ENCODE data around the gene SOWAHA. TPM values are rescaled to one million over a fixed set of nuclear protein-coding genes. Genes with fewer than 3 reads are reported as not detected.
"Not testable (repeated sequence)": the region's sequence is repeated elsewhere in the genome, so short reads cannot be mapped to it uniquely, and the experiment has no call there.

The SOWAHA gene
- total RNA-seq, 3 donors from 2014 or later: 0.66 to 3.2 (median 0.96) TPM

DNA sequence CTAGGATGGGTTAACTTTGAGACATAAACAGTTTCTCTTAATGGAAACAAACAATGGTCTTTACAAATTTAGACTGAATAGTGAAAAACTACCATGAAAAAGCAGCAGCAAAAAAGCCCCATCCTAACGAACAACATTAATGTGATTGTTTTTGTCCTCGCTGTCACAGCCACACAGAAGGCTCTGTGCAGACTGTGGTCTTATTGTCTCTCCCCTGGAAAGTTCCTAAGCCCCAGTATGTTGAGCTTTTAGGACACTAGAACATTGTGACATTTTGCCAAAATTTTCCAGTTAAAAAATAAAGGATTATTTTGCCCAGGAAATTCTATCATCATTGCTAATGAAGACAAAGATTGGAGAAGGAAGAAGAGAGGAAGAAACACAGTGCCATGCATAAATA, 12.6 kb upstream of the SOWAHA start:
- intact Hi-C loops (cut with DNase I; ENCODE audit: low total_unique reads): no loop called here
- Histone ChIP-seq H3K4me3 (no peak overlapping the region), H3K4me1 (no peaks in the 10 kb centered on the region), H3K27ac (no peak overlapping the region), H3K27me3 (no peaks in the 10 kb centered on the region), H3K9me3 (no peaks in the 10 kb centered on the region), H3K36me3 (no peaks in the 10 kb centered on the region)
- no peak for DNase-seq (ENCODE audit: low spot score in 2 of 2)
- no peak for TF ChIP-seq POLR2AphosphoS5 (IDR thresholded peaks at IDR 0.05)
- no peak for TF ChIP-seq POLR2A (IDR thresholded peaks at IDR 0.05)
- TF ChIP-seq CTCF (IDR thresholded peaks at IDR 0.05): no peak

DNA sequence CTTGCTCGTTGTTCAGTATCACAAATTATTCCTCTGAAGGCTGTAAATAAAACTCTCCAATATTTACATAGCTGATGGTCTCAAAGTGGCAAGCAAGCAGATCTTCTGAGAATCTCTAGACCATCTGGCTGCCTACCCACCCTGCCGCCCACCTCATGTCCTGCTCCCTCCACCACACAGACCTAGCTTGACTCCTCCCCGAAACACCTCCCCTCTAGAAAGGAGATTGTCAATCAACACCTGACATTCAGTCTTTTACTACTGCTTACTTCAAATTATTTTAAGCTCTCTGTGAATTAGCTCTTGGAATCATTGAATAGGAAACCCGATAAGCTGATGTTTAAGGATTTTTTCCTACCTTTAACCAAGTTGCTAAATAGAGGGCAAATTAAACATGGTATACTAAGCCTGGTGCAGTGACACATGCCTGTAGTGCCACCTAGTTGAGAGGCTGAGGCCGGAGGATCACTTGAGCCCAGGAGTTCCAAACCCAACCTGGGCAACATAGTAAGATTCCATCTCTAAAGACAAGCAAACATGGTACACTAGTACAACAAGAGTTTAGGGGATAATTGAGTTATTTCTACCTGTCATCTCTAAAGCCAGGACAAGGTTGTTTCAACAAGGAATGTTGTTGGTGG, 10.9 kb upstream of the SOWAHA start:
- Histone ChIP-seq H3K27me3 (no peaks in the 10 kb centered on the region), H3K27ac (no peak overlapping the region), H3K4me1 (no peaks in the 10 kb centered on the region), H3K4me3 (no peak overlapping the region), H3K36me3 (no peaks in the 10 kb centered on the region), H3K9me3 (no peaks in the 10 kb centered on the region)
- intact Hi-C loops (cut with DNase I; ENCODE audit: low total_unique reads): no loop called here
- no peak for DNase-seq (ENCODE audit: low spot score in 2 of 2)
- no peak for TF ChIP-seq POLR2AphosphoS5 (IDR thresholded peaks at IDR 0.05)
- no peak for TF ChIP-seq CTCF (IDR thresholded peaks at IDR 0.05)
- no peak for TF ChIP-seq POLR2A (IDR thresholded peaks at IDR 0.05)

DNA sequence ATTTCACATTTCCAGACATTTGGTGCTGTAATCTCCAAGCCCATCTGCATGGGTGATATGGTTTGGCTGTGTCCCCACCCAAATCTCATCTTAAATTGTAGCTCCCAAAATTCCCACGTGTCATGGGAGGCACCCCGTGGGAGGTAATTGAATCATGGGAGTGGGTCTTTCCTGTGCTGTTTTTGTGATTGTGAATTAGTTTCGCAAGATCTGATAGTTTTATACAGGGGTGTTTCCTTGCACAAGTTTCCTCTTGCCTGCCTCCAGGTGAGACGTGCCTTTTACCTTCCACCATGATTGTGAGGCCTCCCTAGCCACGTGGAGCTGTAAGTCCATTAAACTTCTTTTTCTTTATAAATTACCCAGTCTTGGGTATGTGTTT, 10.4 kb upstream of the SOWAHA start:
- intact Hi-C loops (cut with DNase I; ENCODE audit: low total_unique reads): not testable (repeated sequence)

DNA sequence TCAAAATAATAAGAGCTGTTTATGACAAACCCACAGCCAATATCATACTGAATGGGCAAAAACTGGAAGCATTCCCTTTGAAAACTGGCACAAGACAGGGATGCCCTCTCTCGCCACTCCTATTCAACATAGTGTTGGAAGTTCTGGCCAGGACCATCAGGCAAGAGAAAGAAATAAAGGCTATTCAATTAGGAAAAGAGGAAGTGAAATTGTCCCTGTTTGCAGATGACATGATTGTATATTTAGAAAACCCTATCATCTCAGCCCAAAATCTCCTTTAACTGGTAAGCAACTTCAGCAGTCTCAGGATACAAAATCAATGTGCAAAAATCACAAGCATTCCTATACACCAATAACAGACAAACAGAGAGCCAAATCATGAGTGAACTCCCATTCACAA, 8.9 kb upstream of the SOWAHA start:
- H3K27me3 ChIP-seq; DNase-seq (ENCODE audit: low spot score in 2 of 2); H3K9me3 ChIP-seq; H3K4me3 ChIP-seq; H3K27ac ChIP-seq; H3K36me3 ChIP-seq; H3K4me1 ChIP-seq; intact Hi-C loops (cut with DNase I; ENCODE audit: low total_unique reads): not testable (repeated sequence)

More for the DNA sequence above, 10.4 kb upstream of the SOWAHA start:
- DNase-seq (ENCODE audit: low spot score in 2 of 2); H3K27ac ChIP-seq; H3K27me3 ChIP-seq; H3K36me3 ChIP-seq; H3K9me3 ChIP-seq; H3K4me3 ChIP-seq; H3K4me1 ChIP-seq: not testable (repeated sequence)

DNA sequence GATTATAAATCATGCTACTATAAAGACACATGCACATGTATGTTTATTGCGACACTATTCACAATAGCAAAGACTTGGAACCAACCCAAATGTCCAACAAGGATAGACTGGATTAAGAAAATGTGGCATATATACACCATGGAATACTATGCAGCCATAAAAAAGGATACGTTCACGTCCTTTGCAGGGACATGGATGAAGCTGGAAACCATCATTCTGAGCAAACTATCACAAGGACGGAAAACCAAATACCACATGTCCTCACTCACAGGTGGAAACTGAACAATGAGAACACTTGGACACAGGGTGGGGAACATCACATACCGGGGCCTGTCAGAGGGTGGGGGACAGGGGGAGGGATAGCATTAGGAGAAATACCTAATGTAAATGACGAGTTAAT, 7.2 kb upstream of the SOWAHA start:
- H3K4me1 ChIP-seq; intact Hi-C loops (cut with DNase I; ENCODE audit: low total_unique reads); H3K9me3 ChIP-seq; H3K4me3 ChIP-seq; DNase-seq (ENCODE audit: low spot score in 2 of 2); H3K27ac ChIP-seq; H3K36me3 ChIP-seq; H3K27me3 ChIP-seq: not testable (repeated sequence)

DNA sequence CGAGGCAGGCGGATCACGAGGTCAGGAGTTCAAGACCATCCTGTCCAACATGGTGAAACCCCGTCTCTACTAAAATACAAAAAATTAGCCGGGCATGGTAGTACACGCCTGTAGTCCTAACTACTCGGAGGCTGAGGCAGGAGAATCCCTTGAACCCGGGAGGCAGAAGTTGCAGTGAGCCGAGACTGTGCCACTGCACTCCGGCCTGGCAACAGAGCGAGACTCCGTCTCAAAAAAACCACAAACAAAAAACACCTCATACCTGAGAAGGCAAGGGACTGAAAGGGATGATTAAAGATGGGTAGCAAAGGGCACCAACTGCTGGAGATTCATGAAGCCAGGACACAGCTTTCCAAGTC, 6.3 kb upstream of the SOWAHA start:
- intact Hi-C loops (cut with DNase I; ENCODE audit: low total_unique reads); DNase-seq (ENCODE audit: low spot score in 2 of 2); H3K4me3 ChIP-seq; H3K4me1 ChIP-seq; H3K27me3 ChIP-seq; H3K27ac ChIP-seq; H3K36me3 ChIP-seq; H3K9me3 ChIP-seq: not testable (repeated sequence)

DNA sequence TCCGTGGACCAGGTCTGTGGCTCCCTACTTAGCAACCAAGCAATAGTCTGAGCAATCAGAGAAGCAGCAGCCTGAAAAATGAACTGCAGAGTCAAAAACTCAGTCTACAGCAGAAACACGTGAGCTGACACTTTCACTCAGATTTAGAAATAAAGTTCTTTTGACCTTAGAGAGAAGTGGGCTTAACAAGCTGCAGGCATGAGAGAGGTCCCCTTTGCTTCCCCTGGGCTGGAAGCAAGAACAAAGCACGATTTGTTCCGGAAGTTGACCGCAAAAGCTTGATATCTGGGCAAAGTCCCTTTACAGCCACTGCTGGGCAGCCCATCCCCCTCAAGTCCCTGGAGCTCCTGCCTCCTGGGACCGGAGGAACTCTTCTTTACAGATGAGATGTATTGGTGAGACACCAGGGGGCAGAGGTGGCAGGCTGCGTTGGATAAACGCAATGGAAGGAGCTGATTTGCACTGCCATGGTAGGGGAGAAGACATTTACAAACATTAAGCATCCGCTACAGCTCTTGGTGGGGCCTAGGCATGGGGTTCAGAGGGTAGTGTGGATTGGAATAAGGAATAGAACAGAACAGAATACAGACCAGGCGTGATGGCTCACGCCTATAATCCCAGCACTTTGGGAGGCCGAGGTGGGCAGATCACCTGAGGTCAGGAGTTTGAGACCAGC, 5.8 kb upstream of the SOWAHA start:
- Histone ChIP-seq H3K27ac (no peak overlapping the region), H3K9me3 (no peaks in the 10 kb centered on the region), H3K4me3 (no peak overlapping the region), H3K27me3 (peaks cover 0 to 14% of the 10 kb centered on the region in 2 donors), H3K36me3 (no peaks in the 10 kb centered on the region), H3K4me1 (no peaks in the 10 kb centered on the region)
- no peak for DNase-seq (ENCODE audit: low spot score in 2 of 2)
- TF ChIP-seq POLR2AphosphoS5 (IDR thresholded peaks at IDR 0.05): no peak
- TF ChIP-seq CTCF (IDR thresholded peaks at IDR 0.05): no peak
- TF ChIP-seq POLR2A (IDR thresholded peaks at IDR 0.05): no peak
- intact Hi-C loops (cut with DNase I; ENCODE audit: low total_unique reads): no loop called here
